Stimulated activated CD4-positive, alpha-beta T cell treated with anti-CD3 and anti-CD28 coated beads, Interleukin-15, amount 100 ng/mL, for 1 hour (primary cell): ENCODE results near the gene APOL3.
"Not testable (repeated sequence)": the region's sequence is repeated elsewhere in the genome, so short reads cannot be mapped to it uniquely, and the experiment has no call there.

Source experiments
- DNase-seq, 2 donors: peaks; one replicate each; pipeline ENCODE4 v3.0.0-alpha.2; 2020; ENCODE audit warnings: low read depth in 1 of 2, low spot score in 1 of 2

Gene APOL3

GRCh38 chr22:36136988-36137387, 23.6 kb downstream of the APOL3 start:
- DNase-seq = no peak

GRCh38 chr22:36136475-36136874, 24.1 kb downstream of the APOL3 start:
- DNase-seq = no peak

GRCh38 chr22:36135306-36135980, 25.1 kb downstream of the APOL3 start:
- no peak for DNase-seq

GRCh38 chr22:36134182-36134581, 26.4 kb downstream of the APOL3 start:
- no peak for DNase-seq

GRCh38 chr22:36131907-36132306, 28.6 kb downstream of the APOL3 start:
- DNase-seq = no peak

- no peak for DNase-seq
These were observed 30.8 kb downstream of the APOL3 start for GRCh38 chr22:36129486-36130388.

GRCh38 chr22:36129071-36129470, 31.5 kb downstream of the APOL3 start:
- DNase-seq = no peak

GRCh38 chr22:36125994-36126531, 34.5 kb downstream of the APOL3 start:
- no peak for DNase-seq

- DNase-seq = no peak
These were observed 35.1 kb downstream of the APOL3 start for GRCh38 chr22:36125434-36125833.

- DNase-seq = no peak
These were observed 35.9 kb downstream of the APOL3 start for GRCh38 chr22:36124666-36125065.

GRCh38 chr22:36123673-36124630, 36.6 kb downstream of the APOL3 start:
- DNase-seq = peak; percentile 79 to 88

- DNase-seq = not testable (repeated sequence)
These were observed 39.8 kb downstream of the APOL3 start for GRCh38 chr22:36120621-36121351.

- no peak for DNase-seq
These were observed 43.5 kb downstream of the APOL3 start for GRCh38 chr22:36117053-36117554.

- no peak for DNase-seq
These were observed 44.4 kb downstream of the APOL3 start for GRCh38 chr22:36116127-36116526.

GRCh38 chr22:36113121-36113520, 47.4 kb downstream of the APOL3 start:
- DNase-seq = no peak

GRCh38 chr22:36111316-36111715, 49.2 kb downstream of the APOL3 start:
- DNase-seq = no peak

- DNase-seq = no peak
These were observed 50.2 kb downstream of the APOL3 start for GRCh38 chr22:36110306-36110881.

GRCh38 chr22:36107436-36107835, 53.1 kb downstream of the APOL3 start:
- DNase-seq = no peak

- no peak for DNase-seq
These were observed 53.6 kb downstream of the APOL3 start for GRCh38 chr22:36106910-36107309.

- no peak for DNase-seq
These were observed 55.6 kb downstream of the APOL3 start for GRCh38 chr22:36104988-36105387.
